Ovary (tissue), 9 donors: ENCODE data around the gene S100A13. TPM values are rescaled to one million over a fixed set of nuclear protein-coding genes. Genes with fewer than 3 reads are reported as not detected.
"Not testable (repeated sequence)": the region's sequence is repeated elsewhere in the genome, so short reads cannot be mapped to it uniquely, and the experiment has no call there.

ENCODE experiments used
- DNase-seq, 5 donors: peaks; one replicate each; pipeline ENCODE4 v3.0.0-alpha.2; 2019 to 2020
- H3K27ac ChIP-seq, 2 donors: fragments of 200-600 bp; one replicate each; pipeline versions ENCODE4 v1.5.1 to v1.8.0; 2019 to 2022
- H3K27me3 ChIP-seq: fragments of 200-600 bp; one replicate; pipeline ENCODE4 v1.8.0; 2022
- H3K36me3 ChIP-seq: fragments of 200-600 bp; sonication (generic); one replicate; pipeline ENCODE4 v1.5.1; 2019
- H3K4me1 ChIP-seq: one replicate; pipeline ENCODE4 v1.8.1; 2013; ENCODE audit warnings: mild to moderate bottlenecking, moderate library complexity; ENCODE audit not compliant: insufficient read depth
- H3K4me3 ChIP-seq: fragments of 200-600 bp; sonication (generic); one replicate; pipeline ENCODE4 v1.5.1; 2017
- H3K9me3 ChIP-seq, 2 donors: fragments of 200-600 bp in 1 of 2; sonication (generic) in 1 of 2; one replicate each; pipeline versions ENCODE4 v1.5.1 to v1.8.1; 2013 to 2019; ENCODE audit warnings: mild to moderate bottlenecking in 1 of 2, moderate library complexity in 1 of 2
- EP300 ChIP-seq: sonication (generic); formaldehyde crosslinking; IDR thresholded peaks from one replicate; pipeline ENCODE4 v1.6.1; 2017; ENCODE audit warnings: antibody characterized with exemption
- POLR2A ChIP-seq: fragments of 450-650 bp; IDR thresholded peaks from one replicate; pipeline ENCODE4 v1.6.1; 2017; ENCODE audit warnings: antibody characterized with exemption, mild to moderate bottlenecking, moderate library complexity
- WGBS, 3 donors: extraction: QIAGEN DNeasy Blood & Tissue Kit in 1 of 3; methylation state at CpG; one replicate each; pipeline versions ENCODE4 v1.1.5 to v1.1.7; 2013 to 2017; 5-methylcytosine and 5-hydroxymethylcytosine counted together
- intact Hi-C, 4 donors: fragments of 100-400 bp; cut with DNase I; formaldehyde crosslinking; loops; one replicate each; pipeline versions ENCODE4 v1.11.0 to v1.15.1; 2022 to 2023
- polyA plus RNA-seq, 2 donors: library from polyadenylated mRNA; stranded (reverse); fragments of 200-250 nt in 1 of 2; fragments of 350-450 nt in 1 of 2; fragmentation: Illumina TruSeq in 1 of 2; extraction: RNeasy Lipid Tissue Mini Kit (QIAGEN cat#74804) in 1 of 2; gene quantifications; one replicate each; pipeline ENCODE4 v1.2.3, GENCODE V29; 2013 to 2014
- total RNA-seq, 7 donors: library from RNA; depleted of rRNA in 2 of 7; stranded (reverse); fragments of >200 nt in 2 of 7; fragmentation: NEBNext Ultra II Directional in 3 of 7; extraction: Animal tissue kit (Norgen Biotek cat#: 25700) in 3 of 7; gene quantifications; one replicate each; pipeline versions ENCODE4 v1.1.0 to v1.2.4, GENCODE V29; 2016 to 2023
- TF ChIP-seq, protein P1 (sequence below), 3 donors: fragments of 450-650 bp in 2 of 3; fragments of 200-600 bp in 1 of 3; IDR thresholded peaks; one replicate each; pipeline versions ENCODE4 v1.5.1 to v1.8.0; 2016 to 2022; ENCODE audit warnings: antibody characterized with exemption in 3 of 3, mild to moderate bottlenecking in 1 of 3
- donor health status: DM: no; HTN: no; CAD: no; lungs with moderate emphysema.
- donor health status: DM: no; HTN: no; CAD: no.
- donor health status: Bipolar disorder and iron deficiency.
- donor health status: DM: yes; HTN: yes; CAD: no.
- donor health status: DM: no; HTN: no; CAD: no.
- donor health status: DM: yes; HTN: yes; CAD: no.

S100A13 gene
- total and polyA plus RNA-seq, 9 donors = 73.2 to 560 (median 125) TPM

DNA sequence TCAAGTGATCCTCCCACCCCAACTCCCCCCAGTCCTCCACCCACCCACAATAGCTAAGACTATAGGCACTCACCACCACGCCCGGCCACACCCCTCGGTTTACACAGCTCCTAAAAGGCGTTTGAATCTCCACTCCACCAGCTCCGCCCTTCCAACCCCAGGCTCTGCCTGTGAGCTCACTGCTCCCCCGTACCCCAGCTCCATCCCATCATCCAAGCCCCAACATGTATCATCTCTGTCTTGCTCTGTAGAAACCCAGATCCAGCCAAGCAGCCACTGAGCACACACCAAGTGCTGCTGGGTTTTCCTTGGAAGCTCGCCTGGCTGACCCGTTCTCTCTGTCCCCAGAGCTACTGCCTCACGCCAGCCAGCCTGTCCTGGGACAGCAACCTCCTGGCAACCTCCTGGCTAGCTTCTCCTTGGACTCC is 49.7 kb downstream of the S100A13 start:
- WGBS, 3 donors = 83 to 88% (median 84%) methylated on average over 9 of the region's 9 CpGs
- H3K27ac ChIP-seq = no peak overlapping the region
- no peaks in the 10 kb centered on the region for H3K27me3 ChIP-seq
- no peaks in the 10 kb centered on the region for H3K36me3 ChIP-seq
- peaks cover 2% of the 10 kb centered on the region for H3K4me1 ChIP-seq
- no peaks in the 10 kb centered on the region for H3K9me3 ChIP-seq
- no peak for DNase-seq
- no peak for TF ChIP-seq POLR2A
- TF ChIP-seq, protein P1, sequence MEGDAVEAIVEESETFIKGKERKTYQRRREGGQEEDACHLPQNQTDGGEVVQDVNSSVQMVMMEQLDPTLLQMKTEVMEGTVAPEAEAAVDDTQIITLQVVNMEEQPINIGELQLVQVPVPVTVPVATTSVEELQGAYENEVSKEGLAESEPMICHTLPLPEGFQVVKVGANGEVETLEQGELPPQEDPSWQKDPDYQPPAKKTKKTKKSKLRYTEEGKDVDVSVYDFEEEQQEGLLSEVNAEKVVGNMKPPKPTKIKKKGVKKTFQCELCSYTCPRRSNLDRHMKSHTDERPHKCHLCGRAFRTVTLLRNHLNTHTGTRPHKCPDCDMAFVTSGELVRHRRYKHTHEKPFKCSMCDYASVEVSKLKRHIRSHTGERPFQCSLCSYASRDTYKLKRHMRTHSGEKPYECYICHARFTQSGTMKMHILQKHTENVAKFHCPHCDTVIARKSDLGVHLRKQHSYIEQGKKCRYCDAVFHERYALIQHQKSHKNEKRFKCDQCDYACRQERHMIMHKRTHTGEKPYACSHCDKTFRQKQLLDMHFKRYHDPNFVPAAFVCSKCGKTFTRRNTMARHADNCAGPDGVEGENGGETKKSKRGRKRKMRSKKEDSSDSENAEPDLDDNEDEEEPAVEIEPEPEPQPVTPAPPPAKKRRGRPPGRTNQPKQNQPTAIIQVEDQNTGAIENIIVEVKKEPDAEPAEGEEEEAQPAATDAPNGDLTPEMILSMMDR (IDR thresholded peaks at IDR 0.05) = no peak
- TF ChIP-seq EP300 = no peak
- intact Hi-C loops = loop anchor here in 2 of 4 donors (5.0 to 10.0 kb wide), 3 partner anchors 47 to 197 kb away; partner anchors contain the start of genes ILF2 (in 1 of the 2), S100A1 (in 1 of the 2), S100A13 (in 1 of the 2) and SLC27A3 (in 1 of the 2)
- no peak overlapping the region for H3K4me3 ChIP-seq

- H3K27ac ChIP-seq = no peak overlapping the region
- 83 to 91% (median 85%) methylated on average over 4 of the region's 4 CpGs for WGBS, 3 donors
These were observed 50.2 kb downstream of the S100A13 start for GRCh38 chr1:153577138-153577537.

DNA sequence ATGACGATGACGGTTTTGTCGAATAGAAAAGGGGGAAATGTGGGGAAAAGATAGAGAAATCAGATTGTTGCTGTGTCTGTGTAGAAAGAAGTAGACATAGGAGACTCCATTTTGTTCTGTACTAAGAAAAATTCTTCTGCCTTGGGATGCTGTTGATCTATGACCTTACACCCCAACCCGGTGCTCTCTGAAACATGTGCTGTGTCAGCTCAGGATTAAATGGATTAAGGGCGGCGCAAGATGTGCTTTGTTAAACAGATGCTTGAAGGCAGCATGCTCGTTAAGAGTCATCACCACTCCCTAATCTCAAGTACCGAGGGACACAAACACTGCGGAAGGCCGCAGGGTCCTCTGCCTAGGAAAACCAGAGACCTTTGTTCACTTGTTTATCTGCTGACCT is 51.8 kb downstream of the S100A13 start:
- H3K4me1 ChIP-seq, H3K27me3 ChIP-seq, DNase-seq, H3K36me3 ChIP-seq, H3K27ac ChIP-seq, H3K9me3 ChIP-seq, H3K4me3 ChIP-seq: not testable (repeated sequence)
- intact Hi-C loops = loop anchor here in 2 of 4 donors (5.0 to 10.0 kb wide), 3 partner anchors 49 to 199 kb away; partner anchors contain the start of genes ILF2 (in 1 of the 2), S100A1 (in 1 of the 2), S100A13 (in 1 of the 2) and SLC27A3 (in 1 of the 2)
- WGBS, 3 donors = 87 to 89% (median 88%) methylated on average over 10 of the region's 10 CpGs

More at GRCh38 chr1:153577138-153577537, 50.2 kb downstream of the S100A13 start:
- Histone ChIP-seq H3K27me3 (no peaks in the 10 kb centered on the region), H3K4me1 (peaks cover 2% of the 10 kb centered on the region), H3K9me3 (no peaks in the 10 kb centered on the region), H3K4me3 (no peak overlapping the region), H3K36me3 (no peaks in the 10 kb centered on the region)
- TF ChIP-seq EP300 (no peak), POLR2A (no peak)
- TF ChIP-seq, protein P1 (IDR thresholded peaks at IDR 0.05) = no peak
- intact Hi-C loops = loop anchor here in 2 of 4 donors (5.0 to 10.0 kb wide), 3 partner anchors 48 to 198 kb away; partner anchors contain the start of genes ILF2 (in 1 of the 2), S100A1 (in 1 of the 2), S100A13 (in 1 of the 2) and SLC27A3 (in 1 of the 2)
- no peak for DNase-seq

DNA sequence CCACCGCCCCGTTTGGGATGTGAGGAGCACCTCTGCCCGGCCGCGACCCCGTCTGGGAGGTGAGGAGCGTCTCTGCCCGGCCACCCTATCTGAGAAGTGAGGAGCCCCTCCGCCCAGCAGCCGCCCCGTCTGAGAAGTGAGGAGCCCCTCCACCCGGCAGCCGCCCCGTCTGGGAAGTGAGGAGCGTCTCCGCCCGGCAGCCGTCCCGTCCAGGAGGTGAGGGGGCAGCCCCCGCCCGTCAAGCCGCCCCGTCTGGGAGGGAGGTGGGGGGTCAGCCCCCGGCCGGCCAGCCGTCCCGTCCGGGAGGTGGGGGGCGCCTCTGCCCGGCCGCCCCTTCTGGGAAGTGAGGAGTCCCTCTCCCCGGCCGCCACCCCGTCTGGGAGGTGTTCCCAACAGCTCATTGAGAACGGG is 52.2 kb downstream of the S100A13 start:
- H3K9me3 ChIP-seq, H3K36me3 ChIP-seq, H3K27ac ChIP-seq, DNase-seq, H3K4me3 ChIP-seq, H3K4me1 ChIP-seq, H3K27me3 ChIP-seq: not testable (repeated sequence)
- intact Hi-C loops = loop anchor here in 2 of 4 donors (5.0 to 10.0 kb wide), 3 partner anchors 50 to 200 kb away; partner anchors contain the start of genes ILF2 (in 1 of the 2), S100A1 (in 1 of the 2), S100A13 (in 1 of the 2) and SLC27A3 (in 1 of the 2)
- WGBS, 3 donors = 91 to 93% (median 93%) methylated on average over 17 to 35 of the region's 35 CpGs

- H3K4me3 ChIP-seq = no peak overlapping the region
- no peak for TF ChIP-seq EP300
- no peak for TF ChIP-seq POLR2A
- TF ChIP-seq, protein P1 (IDR thresholded peaks at IDR 0.05) = no peak
- intact Hi-C loops = loop anchor here in 2 of 4 donors (10.0 kb wide), 2 partner anchors 51 to 201 kb away; partner anchors contain the start of genes S100A1 (in 1 of the 2), S100A13 (in 1 of the 2) and SLC27A3 (in 1 of the 2)
- no peaks in the 10 kb centered on the region for H3K9me3 ChIP-seq
- whole genome bisulfite sequencing, 3 donors = 68 to 83% (median 75%) methylated on average over 3 of the region's 3 CpGs
- no peak overlapping the region for H3K27ac ChIP-seq
- H3K4me1 ChIP-seq = peaks cover 2% of the 10 kb centered on the region
- no peak for DNase-seq
- H3K27me3 ChIP-seq = no peaks in the 10 kb centered on the region
- H3K36me3 ChIP-seq = no peaks in the 10 kb centered on the region
These were observed 54.0 kb downstream of the S100A13 start for GRCh38 chr1:153573351-153573750.
